GM20431 (cell line): ENCODE measurements around the gene ASIC3.
"Not testable (repeated sequence)": the region's sequence is repeated elsewhere in the genome, so short reads cannot be mapped to it uniquely, and the experiment has no call there.

ENCODE experiments used
- in situ Hi-C: fragments of 300-500 bp; cut with MseI, MboI; formaldehyde crosslinking; loops from one replicate; pipeline ENCODE4 v1.15.0; 2020; ENCODE audit warnings: low sequenced_read_pairs; ENCODE audit not compliant: unreplicated experiment

Gene ASIC3

DNA sequence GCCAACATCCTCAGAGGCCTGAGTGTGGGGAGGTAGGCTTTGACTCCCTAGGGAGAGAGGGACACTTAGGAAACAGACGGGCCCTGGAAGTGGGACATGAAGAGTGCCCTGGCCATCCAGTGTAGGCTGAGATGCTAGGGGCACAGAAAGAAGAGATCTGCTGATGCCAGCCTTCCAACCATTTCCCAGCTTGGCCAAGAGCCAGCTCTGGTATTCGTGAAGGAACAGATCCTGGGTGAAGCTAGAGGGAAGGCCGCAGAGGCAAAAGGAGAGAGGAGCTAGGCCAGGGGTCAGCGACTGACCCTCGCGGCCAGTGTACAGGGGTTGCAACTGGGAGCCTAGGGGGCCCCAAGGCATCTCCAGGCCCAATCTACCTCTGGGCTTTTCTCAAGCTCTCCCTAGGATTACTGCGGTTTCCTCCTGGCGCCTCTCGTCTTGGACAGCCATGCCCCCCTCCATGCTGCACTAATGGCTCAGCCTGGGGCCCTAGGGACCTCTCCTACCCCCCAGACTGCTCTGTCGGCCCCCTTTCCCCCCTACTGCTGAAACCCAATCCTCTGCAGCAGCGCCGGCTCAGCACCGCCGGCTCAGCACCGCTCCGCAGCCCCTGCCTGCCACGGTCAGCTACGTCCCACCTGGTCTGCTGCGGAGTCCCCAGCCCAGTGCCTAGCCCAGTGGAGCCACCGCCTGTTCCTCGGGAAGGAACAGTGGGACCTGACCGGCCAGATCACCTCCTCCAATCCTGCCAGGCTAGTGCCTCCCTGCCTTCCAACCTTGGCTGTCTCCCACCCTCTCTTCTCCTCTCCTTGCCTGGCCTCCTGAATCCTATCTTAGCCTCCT is at the start of gene ASIC3:
Gene ASIC3 (plus strand): TSS at position 556 of the 840 bp plus-strand sequence. CDS start 355 bp downstream, outside the sequence.
- in situ Hi-C loops, result no loop called here

DNA sequence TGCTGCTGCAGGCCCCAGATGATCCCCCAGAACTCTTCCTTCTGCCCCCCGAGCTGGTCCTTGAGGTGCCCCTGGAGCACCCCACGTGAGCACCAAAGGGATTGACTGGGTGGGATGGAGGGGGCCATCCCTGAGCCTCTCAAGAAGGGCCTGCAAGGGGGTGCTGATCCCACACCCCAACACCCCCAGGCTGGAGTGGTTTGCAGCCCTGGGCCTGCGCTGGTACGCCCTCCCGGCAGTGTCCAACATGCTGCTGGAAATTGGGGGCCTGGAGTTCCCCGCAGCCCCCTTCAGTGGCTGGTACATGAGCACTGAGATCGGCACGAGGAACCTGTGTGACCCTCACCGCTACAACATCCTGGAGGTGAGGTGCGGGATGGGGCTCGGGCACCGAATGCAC is 49.3 kb upstream of the ASIC3 start:
- in situ Hi-C loops, result loop anchor here (25.0 kb wide), 1 partner anchor 212 kb away; no protein-coding TSS in a partner anchor

DNA sequence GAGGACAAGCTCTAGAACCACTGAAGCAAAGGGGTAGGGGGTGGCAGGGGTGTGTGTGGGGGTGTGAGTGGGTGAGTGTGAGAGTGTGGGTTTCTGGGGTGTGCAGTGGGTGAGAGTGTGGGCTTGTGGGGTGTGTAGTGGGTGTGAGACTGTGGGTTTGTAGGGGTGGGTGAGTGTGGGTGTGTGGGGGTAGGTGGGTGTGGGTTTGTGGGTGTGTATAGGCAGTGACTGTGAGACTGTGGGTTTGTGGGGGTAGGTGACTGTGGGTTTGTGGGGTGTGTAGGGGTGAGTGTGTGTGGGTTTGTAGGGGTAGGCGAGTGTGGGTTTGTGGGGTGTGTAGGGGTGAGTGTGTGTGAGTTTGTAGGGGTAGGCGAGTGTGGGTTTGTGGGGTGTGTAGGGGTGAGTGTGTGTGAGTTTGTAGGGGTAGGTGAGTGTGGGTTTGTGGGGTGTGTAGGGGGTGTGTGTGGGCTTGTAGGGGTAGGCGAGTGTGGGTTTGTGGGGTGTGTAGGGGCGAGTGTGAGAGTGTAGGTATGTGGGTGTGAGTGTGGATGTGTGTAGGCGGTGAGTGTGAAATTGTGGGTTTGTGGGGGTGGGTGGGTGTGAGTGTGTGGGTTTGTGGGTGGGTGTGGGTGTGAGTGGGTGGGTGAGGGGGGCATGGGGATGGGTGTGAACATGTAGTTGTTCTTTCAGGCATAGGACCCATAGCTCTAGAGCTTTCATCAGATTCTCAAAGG is 48.7 kb upstream of the ASIC3 start:
- in situ Hi-C loops, result loop anchor here (25.0 kb wide), 1 partner anchor 212 kb away; no protein-coding TSS in a partner anchor

DNA sequence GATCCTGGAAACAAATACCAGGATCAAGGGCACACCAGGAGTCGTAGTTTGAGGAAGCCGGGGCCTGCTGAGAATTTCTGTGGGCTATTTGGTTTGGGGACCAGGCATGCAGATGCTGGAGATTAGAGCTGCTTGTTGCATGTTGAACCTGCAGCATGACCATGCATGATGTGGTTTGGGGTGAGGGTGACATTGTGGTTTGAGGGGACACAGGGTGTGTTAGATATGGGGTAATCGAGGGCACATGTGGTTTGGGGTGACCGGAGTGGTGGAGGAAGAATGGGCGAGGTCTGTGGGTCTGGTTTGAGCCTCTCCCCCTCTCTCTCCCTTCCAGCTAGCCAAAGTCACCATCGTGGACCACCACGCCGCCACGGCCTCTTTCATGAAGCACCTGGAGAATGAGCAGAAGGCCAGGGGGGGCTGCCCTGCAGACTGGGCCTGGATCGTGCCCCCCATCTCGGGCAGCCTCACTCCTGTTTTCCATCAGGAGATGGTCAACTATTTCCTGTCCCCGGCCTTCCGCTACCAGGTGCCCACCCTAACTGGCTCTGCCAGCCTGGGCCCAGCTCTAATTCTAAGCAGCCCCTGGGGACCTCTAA is 47.3 kb upstream of the ASIC3 start:
- in situ Hi-C loops, result no loop called here

DNA sequence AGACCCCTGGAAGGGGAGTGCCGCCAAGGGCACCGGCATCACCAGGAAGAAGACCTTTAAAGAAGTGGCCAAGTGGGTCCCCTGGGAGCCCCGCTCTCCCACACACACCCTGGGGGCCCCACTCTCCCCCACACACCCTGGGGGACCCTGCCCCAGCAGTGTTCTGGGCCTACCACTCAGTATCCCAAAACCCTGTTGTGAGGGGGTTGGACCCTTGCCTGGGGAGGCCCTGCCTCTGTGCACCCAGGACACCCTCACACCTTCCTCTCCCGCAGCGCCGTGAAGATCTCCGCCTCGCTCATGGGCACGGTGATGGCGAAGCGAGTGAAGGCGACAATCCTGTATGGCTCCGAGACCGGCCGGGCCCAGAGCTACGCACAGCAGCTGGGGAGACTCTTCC is 46.8 kb upstream of the ASIC3 start:
- in situ Hi-C loops, result no loop called here

DNA sequence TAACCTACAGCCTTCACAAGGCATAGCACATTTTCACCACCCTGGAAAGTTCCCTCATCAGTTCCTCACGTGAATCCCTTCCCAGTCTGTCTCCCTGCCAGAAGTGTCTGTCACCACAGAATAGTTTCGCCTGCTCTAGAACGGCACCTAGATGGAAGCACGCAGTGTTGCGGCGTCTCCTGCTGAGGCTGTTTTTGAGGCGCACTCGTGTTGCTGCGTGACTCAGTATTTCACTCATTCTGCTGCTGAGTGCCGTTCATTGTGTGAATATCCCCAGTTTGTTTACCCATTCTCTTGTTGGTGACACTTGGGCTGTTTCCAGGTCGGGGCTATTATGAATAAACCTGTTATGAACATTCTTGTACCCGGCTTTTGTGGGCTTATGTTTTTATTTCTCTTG is 44.8 kb upstream of the ASIC3 start:
- in situ Hi-C loops, result no loop called here

DNA sequence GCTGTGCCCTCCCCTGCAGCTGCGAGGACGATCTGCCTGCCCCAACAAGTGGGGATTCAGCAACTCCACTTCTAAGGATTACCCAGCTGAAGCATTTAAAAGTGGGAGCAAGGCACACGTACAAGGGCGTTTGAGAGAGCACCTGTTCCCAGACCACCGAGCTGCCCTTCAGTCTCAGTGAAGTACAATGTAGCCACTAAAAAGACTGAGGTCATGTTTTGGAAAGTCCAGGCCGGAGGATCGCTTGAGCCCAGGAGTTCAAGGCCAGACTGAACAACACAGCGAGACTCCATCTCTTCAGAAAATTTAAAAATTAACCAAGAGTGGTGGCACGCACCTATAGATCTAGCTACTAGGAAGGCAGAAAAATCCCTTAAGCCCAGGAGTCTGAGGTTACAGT is 42.8 kb upstream of the ASIC3 start:
- in situ Hi-C loops, result no loop called here

DNA sequence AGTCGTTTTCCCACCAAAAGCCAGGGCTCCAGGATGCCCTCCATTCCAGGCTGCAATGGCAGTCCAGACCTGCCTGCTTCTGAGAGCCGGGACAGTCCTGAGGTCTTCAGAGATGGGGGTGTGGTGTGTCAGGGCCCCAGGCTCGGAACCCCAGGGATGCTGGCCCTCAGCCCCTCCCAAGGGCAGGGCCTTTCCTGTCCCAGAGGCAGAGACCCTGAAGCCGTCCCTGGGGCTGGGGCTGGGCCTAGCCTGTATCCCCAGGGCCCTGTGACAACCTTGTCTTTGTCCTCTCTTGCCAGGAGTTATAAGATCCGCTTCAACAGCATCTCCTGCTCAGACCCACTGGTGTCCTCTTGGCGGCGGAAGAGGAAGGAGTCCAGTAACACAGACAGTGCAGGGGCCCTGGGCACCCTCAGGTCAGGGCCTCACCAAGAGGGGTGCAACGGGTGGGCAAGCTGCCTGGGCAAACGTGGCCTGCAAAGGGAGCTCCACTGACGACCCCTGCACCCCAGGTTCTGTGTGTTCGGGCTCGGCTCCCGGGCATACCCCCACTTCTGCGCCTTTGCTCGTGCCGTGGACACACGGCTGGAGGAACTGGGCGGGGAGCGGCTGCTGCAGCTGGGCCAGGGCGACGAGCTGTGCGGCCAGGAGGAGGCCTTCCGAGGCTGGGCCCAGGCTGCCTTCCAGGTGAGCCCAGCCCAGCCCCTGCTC is 41.6 kb upstream of the ASIC3 start:
- in situ Hi-C loops, result no loop called here

DNA sequence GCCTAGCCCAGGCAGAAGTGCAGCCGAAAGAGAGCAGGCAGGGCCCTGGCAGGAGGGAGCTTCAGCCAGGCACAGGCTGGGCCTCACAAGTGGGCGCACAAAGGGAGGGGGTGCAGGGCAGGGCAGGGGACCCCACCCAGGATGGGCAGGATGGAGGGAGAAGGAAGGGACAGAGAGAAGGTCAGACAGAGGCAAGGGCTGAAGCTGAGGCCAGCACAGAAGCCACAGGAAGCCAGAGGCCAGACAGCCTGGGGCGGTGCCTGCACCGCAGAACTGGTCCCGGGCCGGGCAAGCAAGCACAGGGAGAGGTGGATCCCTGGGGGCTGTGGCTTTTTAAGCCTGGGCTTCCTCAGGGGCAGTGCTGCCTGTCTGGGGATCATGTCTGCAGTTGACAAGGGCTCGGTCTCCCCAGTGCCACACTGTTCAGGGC is 40.8 kb upstream of the ASIC3 start:
- in situ Hi-C loops, result no loop called here

DNA sequence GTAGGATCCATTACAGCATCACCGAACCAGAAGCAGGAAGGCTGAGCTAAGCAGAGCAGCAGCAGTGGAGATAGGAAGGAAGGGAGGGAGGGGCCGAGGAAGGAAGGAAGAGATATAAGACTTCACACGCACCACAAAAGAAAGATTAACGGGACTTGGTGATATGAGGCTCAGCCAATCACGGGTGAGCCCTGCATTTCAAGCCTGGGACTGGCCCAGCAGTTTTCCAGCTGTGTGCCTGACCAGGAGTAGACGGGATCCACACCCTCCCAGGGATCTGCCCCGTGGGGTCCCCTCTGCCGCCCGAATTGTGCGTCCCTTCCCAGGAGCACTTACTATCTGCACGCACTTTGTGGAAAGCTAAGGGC is 40.2 kb upstream of the ASIC3 start:
- in situ Hi-C loops, result no loop called here

DNA sequence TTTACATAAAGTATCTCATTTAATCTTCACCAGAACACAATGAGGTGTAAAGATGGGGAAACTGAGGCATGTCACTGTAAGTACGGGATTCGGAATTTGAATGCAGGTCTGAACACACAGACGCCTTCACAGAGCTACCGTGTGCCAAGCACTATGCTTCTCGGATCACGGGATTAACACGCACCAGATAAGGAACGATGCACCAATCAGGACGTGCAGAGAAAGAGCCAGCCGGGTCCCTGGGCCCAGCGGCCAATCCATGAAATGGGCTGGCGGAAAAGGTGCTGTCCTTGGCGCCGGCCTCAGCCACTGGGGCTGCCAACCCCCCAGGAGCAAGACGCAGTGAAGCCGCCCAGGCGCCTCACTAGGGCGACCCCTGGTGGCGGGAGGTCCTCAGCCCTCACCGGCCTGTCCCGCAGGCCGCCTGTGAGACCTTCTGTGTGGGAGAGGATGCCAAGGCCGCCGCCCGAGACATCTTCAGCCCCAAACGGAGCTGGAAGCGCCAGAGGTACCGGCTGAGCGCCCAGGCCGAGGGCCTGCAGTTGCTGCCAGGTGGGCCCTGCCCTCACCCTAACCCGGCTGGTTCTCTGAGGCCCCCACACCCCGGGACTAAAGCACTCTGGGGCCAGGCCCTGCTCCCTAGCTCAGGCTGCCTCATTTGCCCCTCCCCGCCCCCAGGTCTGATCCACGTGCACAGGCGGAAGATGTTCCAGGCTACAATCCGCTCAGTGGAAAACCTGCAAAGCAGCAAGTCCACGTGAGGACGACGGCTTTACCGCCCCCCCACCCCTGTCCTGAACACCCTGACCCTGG is 39.6 kb upstream of the ASIC3 start:
- in situ Hi-C loops, result no loop called here

DNA sequence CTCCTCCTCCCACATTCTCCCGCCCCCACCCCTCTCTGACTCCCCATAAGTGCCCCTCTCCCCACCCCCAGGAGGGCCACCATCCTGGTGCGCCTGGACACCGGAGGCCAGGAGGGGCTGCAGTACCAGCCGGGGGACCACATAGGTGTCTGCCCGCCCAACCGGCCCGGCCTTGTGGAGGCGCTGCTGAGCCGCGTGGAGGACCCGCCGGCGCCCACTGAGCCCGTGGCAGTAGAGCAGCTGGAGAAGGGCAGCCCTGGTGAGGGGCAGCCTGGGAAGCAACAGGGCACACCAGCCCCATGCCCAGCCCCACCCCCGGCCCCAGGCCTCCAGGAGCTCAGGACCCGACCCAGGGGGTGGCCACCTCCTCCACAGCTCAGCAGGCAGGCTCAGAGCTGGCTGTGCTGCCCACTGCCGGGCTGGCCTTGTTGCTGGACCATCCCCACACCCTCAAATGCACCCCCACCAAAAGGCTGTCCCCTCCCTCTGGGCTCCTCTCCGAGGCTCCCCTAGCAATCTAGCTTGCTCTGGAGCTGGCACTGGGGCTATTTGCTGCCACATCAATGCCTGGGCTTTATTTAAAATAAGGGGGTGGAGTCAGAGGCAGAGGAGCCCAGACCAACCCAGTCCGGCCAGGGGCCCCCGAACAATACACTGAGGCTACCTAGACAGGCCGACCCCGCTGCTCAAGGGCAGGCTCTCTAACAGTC is 38.8 kb upstream of the ASIC3 start:
- in situ Hi-C loops, result no loop called here

DNA sequence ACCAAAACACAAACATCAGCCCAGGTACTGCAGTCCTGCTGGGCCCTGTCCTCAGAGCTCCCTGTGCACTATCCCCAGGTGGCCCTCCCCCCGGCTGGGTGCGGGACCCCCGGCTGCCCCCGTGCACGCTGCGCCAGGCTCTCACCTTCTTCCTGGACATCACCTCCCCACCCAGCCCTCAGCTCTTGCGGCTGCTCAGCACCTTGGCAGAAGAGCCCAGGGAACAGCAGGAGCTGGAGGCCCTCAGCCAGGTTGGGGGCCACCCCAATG is 38.4 kb upstream of the ASIC3 start:
- in situ Hi-C loops, result no loop called here

DNA sequence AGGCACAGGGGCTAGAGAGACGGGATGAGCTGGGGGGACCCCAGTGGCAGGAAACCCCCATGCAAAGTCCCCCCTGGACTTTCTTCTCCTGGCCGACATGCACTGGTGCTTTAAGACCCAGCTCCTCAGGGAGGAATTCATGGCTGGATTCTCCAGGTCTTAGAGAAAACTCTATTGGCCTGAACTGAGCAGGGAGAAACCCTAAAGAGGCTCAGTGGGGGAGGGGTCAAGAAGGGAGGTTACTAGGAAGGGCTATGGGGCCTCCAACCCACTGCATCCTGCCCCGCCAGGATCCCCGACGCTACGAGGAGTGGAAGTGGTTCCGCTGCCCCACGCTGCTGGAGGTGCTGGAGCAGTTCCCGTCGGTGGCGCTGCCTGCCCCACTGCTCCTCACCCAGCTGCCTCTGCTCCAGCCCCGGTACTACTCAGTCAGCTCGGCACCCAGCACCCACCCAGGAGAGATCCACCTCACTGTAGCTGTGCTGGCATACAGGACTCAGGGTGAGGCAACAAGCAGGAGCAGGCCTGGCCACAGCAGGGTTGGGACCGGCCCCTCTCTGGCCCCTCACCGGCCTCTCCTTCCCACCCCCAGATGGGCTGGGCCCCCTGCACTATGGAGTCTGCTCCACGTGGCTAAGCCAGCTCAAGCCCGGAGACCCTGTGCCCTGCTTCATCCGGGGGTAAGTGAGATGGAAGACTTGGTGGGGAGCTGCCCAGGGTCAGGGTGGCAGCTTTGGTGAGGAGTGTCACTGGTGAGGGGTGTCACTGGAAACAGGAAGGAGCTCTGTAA is 37.8 kb upstream of the ASIC3 start:
- in situ Hi-C loops, result no loop called here

DNA sequence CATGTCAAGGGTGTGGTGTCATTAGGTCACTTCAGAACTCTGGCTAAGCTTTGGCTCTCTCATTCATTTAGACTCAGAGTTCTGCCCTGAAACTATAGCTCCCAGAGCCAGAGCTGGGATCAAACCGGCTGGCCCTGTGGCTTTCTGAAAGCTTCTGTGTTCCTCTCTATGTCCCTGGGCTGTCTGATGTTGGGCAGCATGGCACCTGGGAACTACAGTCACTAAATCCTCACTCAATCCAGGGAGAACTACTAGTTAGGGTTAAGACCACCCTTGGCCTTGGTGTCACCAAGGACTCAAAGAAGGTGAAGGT is 37.3 kb upstream of the ASIC3 start:
- in situ Hi-C loops, result no loop called here

DNA sequence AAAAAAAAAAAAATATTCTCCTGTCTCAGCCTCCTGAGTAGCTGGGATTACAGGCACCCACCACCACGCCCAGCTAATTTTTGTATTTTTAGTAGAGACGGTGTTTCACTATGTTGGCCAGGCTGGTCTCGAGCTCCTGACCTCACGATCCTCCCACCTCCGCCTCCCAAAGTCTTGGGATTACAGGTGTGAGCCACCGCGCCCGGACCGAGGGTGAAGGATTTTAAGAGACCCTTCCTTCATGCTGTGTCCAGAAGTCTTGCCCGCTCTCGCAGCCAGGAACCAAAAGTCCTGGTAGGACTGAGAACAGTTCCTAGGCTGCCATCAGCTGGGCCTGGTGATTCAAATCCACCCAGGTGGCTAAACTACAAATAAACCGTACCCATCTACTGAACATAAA is 36.7 kb upstream of the ASIC3 start:
- in situ Hi-C loops, result not testable (repeated sequence)

DNA sequence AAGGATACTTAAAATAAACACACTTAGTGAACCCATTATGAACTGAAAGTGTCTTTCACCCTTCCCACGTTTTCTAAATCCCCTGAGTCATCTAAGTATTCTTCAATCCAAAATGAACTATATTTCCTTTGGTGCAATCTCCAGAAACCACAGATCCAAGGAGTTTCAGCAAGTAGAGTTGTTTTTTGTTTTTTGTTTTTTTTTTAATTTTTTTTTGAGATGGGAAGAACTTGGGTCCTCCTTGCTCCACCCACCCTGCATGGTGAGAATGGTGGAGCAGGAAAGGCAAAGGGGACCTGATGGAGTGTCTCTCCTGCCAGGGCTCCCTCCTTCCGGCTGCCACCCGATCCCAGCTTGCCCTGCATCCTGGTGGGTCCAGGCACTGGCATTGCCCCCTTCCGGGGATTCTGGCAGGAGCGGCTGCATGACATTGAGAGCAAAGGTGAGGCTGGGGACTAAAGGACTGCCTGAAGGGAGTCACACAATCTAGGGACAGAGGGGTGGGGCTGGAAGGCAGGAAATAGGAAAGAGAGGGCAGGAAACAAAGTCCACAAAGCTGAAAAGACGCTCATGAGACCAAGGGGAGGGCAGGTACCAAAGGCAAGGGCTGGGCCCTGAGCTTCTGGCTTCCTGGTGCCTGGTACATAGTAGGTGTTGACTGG is 36.2 kb upstream of the ASIC3 start:
- in situ Hi-C loops, result no loop called here

DNA sequence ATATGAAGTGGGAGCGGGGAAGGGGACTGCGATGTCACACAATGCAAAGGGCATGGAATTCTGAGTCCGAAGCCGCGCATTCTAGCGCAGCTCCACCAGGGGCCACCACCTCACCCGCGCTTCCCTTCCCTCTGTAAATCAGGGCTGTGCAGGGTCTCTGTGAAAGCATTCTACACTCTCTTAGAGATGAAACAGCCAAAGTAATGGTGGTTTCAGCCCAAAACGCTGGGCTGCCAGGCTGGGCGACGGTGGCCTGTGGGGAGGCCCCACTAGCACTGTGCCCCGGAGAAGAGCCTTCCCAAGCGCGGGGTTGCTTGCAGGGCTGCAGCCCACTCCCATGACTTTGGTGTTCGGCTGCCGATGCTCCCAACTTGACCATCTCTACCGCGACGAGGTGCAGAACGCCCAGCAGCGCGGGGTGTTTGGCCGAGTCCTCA is 35.4 kb upstream of the ASIC3 start:
- in situ Hi-C loops, result no loop called here
